H1 (cell line): ENCODE data around the gene ADAM23. TPM values are rescaled to one million over a fixed set of nuclear protein-coding genes. Genes with fewer than 3 reads are reported as not detected.

Source experiments
- CTCF ChIA-PET: fragments of 300-600 bp; sonication (Branson Sonifier 250); formaldehyde crosslinking; loops from one replicate; lab custom pipeline; 2021; ENCODE audit not compliant: partially characterized antibody; lab: Charles Lee
- POLR2A ChIA-PET: fragments of 300-600 bp; sonication (Branson Sonifier 250); formaldehyde crosslinking; loops from one replicate; lab custom pipeline; 2021; ENCODE audit warnings: inconsistent platforms; ENCODE audit not compliant: partially characterized antibody; lab: Charles Lee
- DNase-seq, 2 experiments: peaks; one replicate each; pipeline versions ENCODE4 v3.0.0 to v3.0.0-alpha.2; 2010 to 2022; ENCODE audit warnings: low spot score in 2 of 2, low read depth in 1 of 2, mixed read lengths in 1 of 2
- FAIRE-seq: peaks from 2 replicates; lab custom pipeline; 2011; peaks lifted over from hg19 to GRCh38; lab: Jason Lieb, UNC
- H2AFZ ChIP-seq: 2 replicates; pipeline ENCODE4 v1.8.1; 2012; ENCODE audit warnings: low read length, inconsistent platforms
- H2AK5ac ChIP-seq: 2 replicates; pipeline ENCODE4 v1.6.1; 2013; ENCODE audit warnings: low read depth, low read length
- H2BK120ac ChIP-seq: replicated peaks from 2 replicates; pipeline ENCODE3; 2013; ENCODE audit warnings: low read depth, low read length, inconsistent platforms
- H2BK12ac ChIP-seq: 2 replicates; pipeline ENCODE4 v1.6.1; 2013; ENCODE audit warnings: low read depth, low read length
- H2BK15ac ChIP-seq: 2 replicates; pipeline ENCODE4 v1.6.1; 2013; ENCODE audit warnings: low read length
- H2BK20ac ChIP-seq: 2 replicates; pipeline ENCODE4 v1.6.1; 2013; ENCODE audit warnings: low read length
- H2BK5ac ChIP-seq: 2 replicates; pipeline ENCODE4 v1.6.1; 2013; ENCODE audit warnings: low read depth, low read length
- H3K14ac ChIP-seq: 2 replicates; pipeline ENCODE4 v1.6.1; 2013; ENCODE audit warnings: inconsistent platforms; ENCODE audit not compliant: insufficient read length
- H3K18ac ChIP-seq: 2 replicates; pipeline ENCODE4 v1.6.1; 2013; ENCODE audit warnings: low read length; ENCODE audit errors: extremely low read depth
- H3K23ac ChIP-seq: 2 replicates; pipeline ENCODE4 v1.6.1; 2013; ENCODE audit warnings: inconsistent platforms; ENCODE audit not compliant: insufficient read length
- H3K23me2 ChIP-seq: 2 replicates; pipeline ENCODE4 v1.6.1; 2013; ENCODE audit warnings: low read depth, low read length
- H3K27ac ChIP-seq: 2 replicates; pipeline ENCODE4 v1.6.1; 2011; ENCODE audit warnings: low read depth, low read length, inconsistent platforms
- H3K27me3 ChIP-seq, 4 experiments: replicated peaks in 1 of 4; 1 replicate in 1 of 4; 2 replicates in 3 of 4; pipeline versions ENCODE4 v1.6.1 to v1.8.1; 2011 to 2013; ENCODE audit warnings: low read length in 3 of 4, mild to moderate bottlenecking in 3 of 4, inconsistent platforms in 2 of 4, mixed read lengths in 2 of 4, moderate library complexity in 1 of 4; ENCODE audit not compliant: control insufficient read depth in 3 of 4, insufficient read depth in 3 of 4; ENCODE audit errors: extremely low read depth in 1 of 4
- H3K36me3 ChIP-seq, 4 experiments: 2 replicates each; pipeline versions ENCODE4 v1.6.1 to v1.8.1; 2011 to 2013; ENCODE audit warnings: mild to moderate bottlenecking in 4 of 4, low read length in 3 of 4, moderate library complexity in 2 of 4, control low read depth in 1 of 4, inconsistent platforms in 1 of 4; ENCODE audit not compliant: insufficient read depth in 4 of 4, control insufficient read depth in 2 of 4
- H3K4ac ChIP-seq: replicated peaks from 2 replicates; pipeline ENCODE3; 2013; ENCODE audit warnings: low read length, low read depth, mixed read lengths, inconsistent platforms; ENCODE audit not compliant: insufficient read length
- H3K4me1 ChIP-seq, 4 experiments: replicated peaks in 1 of 4; 1 replicate in 1 of 4; 2 replicates in 3 of 4; pipeline versions ENCODE4 v1.6.1 to v1.8.1; 2011 to 2013; ENCODE audit warnings: low read length in 3 of 4, inconsistent platforms in 2 of 4, mixed read lengths in 1 of 4; ENCODE audit not compliant: insufficient read depth in 4 of 4, control insufficient read depth in 3 of 4
- H3K4me2 ChIP-seq, 2 experiments: 2 replicates each; pipeline versions ENCODE4 v1.6.1 to v1.8.1; 2011 to 2013; ENCODE audit warnings: low read depth in 2 of 2, low read length in 2 of 2, control low read depth in 1 of 2, inconsistent platforms in 1 of 2, mild to moderate bottlenecking in 1 of 2; ENCODE audit not compliant: insufficient read depth in 1 of 2
- H3K4me3 ChIP-seq, 4 experiments: fragments of 200-600, 300-600 bp in 1 of 4; sonication (generic), shearing (Covaris generic), sonication (Bioruptor Twin) in 1 of 4; 2 replicates each; pipeline versions ENCODE4 v1.5.1 to v1.8.1; 2011 to 2016; ENCODE audit warnings: low read length in 4 of 4, low read depth in 3 of 4, control low read depth in 2 of 4, inconsistent platforms in 2 of 4, mild to moderate bottlenecking in 2 of 4, mixed read lengths in 1 of 4, moderate library complexity in 1 of 4; ENCODE audit not compliant: insufficient read depth in 2 of 4; ENCODE audit errors: extremely low read depth in 1 of 4
- H3K56ac ChIP-seq: replicated peaks from 2 replicates; pipeline ENCODE3; 2013; ENCODE audit warnings: low read depth, mild to moderate bottlenecking, mixed read lengths, low read length, inconsistent platforms; ENCODE audit not compliant: insufficient read length
- H3K79me1 ChIP-seq: 2 replicates; pipeline ENCODE4 v1.6.1; 2013; ENCODE audit warnings: low read depth, low read length, control low read depth
- H3K79me2 ChIP-seq, 2 experiments: 2 replicates each; pipeline versions ENCODE4 v1.6.1 to v1.8.1; 2012 to 2013; ENCODE audit warnings: low read length in 2 of 2, mild to moderate bottlenecking in 2 of 2, inconsistent platforms in 1 of 2; ENCODE audit not compliant: insufficient read depth in 2 of 2, control insufficient read depth in 1 of 2
- H3K9ac ChIP-seq, 4 experiments: replicated peaks in 1 of 4; 1 replicate in 1 of 4; 2 replicates in 3 of 4; pipeline versions ENCODE4 v1.6.1 to v1.8.1; 2011 to 2013; ENCODE audit warnings: low read depth in 3 of 4, low read length in 3 of 4, control low read depth in 2 of 4, mild to moderate bottlenecking in 2 of 4, moderate library complexity in 2 of 4, inconsistent platforms in 1 of 4; ENCODE audit errors: extremely low read depth in 1 of 4
- H3K9me3 ChIP-seq, 2 experiments: 2 replicates each; pipeline versions ENCODE4 v1.6.1 to v1.8.1; 2012 to 2013; ENCODE audit warnings: mild to moderate bottlenecking in 2 of 2, moderate library complexity in 2 of 2, control low read depth in 1 of 2, inconsistent platforms in 1 of 2, low read depth in 1 of 2, low read length in 1 of 2, mixed read lengths in 1 of 2; ENCODE audit not compliant: insufficient read depth in 2 of 2
- H4K20me1 ChIP-seq, 2 experiments: replicated peaks in 1 of 2; 2 replicates each; pipeline versions ENCODE3 to v1.8.1; 2011 to 2013; ENCODE audit warnings: inconsistent platforms in 2 of 2, low read length in 2 of 2, mild to moderate bottlenecking in 1 of 2; ENCODE audit not compliant: insufficient read depth in 2 of 2, control insufficient read depth in 1 of 2
- H4K5ac ChIP-seq: 2 replicates; pipeline ENCODE4 v1.6.1; 2013; ENCODE audit warnings: low read length, low read depth, mixed read lengths, inconsistent platforms; ENCODE audit not compliant: insufficient read length
- H4K8ac ChIP-seq: 2 replicates; pipeline ENCODE4 v1.8.0; 2013; ENCODE audit warnings: mild to moderate bottlenecking, moderate library complexity, low read length, inconsistent platforms; ENCODE audit not compliant: insufficient read depth; ENCODE audit errors: extremely low read depth
- H4K91ac ChIP-seq: replicated peaks from 2 replicates; pipeline ENCODE3; 2013; ENCODE audit warnings: low read length, mixed read lengths, inconsistent platforms; ENCODE audit not compliant: insufficient read length
- CBX8 ChIP-seq: fragments of 300-800, 300-1000 bp; sonication (generic); IDR thresholded peaks from 2 replicates; pipeline ENCODE4 v1.7.1; 2016; ENCODE audit warnings: low read depth, low read length, borderline replicate concordance
- CEBPB ChIP-seq: IDR thresholded peaks from 2 replicates; pipeline ENCODE4 v1.6.1; 2012; ENCODE audit warnings: low read depth, low read length
- WGBS, 2 experiments: shearing (Covaris generic) in 1 of 2; methylation state at CpG; one replicate each; pipeline versions ENCODE4 v1.1.6 to v1.1.7; 2013 to 2015; ENCODE audit warnings: low lambda C conversion rate in 2 of 2, mixed read lengths in 2 of 2, inconsistent platforms in 1 of 2, low coverage in 1 of 2, missing lambda C conversion rate in 1 of 2; ENCODE audit not compliant: insufficient replicate concordance in 2 of 2, insufficient coverage in 1 of 2, insufficient read length in 1 of 2; ENCODE audit errors: extremely low coverage in 1 of 2, missing lambda C conversion rate in 1 of 2; 5-methylcytosine and 5-hydroxymethylcytosine counted together
- polyA plus RNA-seq, 7 experiments: library from polyadenylated mRNA; depleted of rRNA in 3 of 7; stranded (reverse) in 5 of 7; unstranded in 2 of 7; fragments of >200 nt in 5 of 7; fragments of 200-250 nt in 2 of 7; gene quantifications; 1 replicate in 5 of 7; 2 replicates in 1 of 7; 4 replicates in 1 of 7; pipeline versions ENCODE4 v1.2.1 to v1.2.3, GENCODE V29; 2011 to 2013; ENCODE audit warnings: missing spikeins in 2 of 7, mixed read lengths in 2 of 7
- total RNA-seq: library from RNA; stranded (reverse); fragmentation: NEBNext Ultra II Directional; extraction: Animal tissue kit (Norgen Biotek cat#: 25700); gene quantifications from 2 replicates; pipeline ENCODE4 v1.2.1, GENCODE V29; 2021

The ADAM23 gene
- total and polyA plus RNA-seq, 2 of the 8 experiments (the other 6 are each of a cell fraction or from before 2014, with no cell fraction given): 9.9 to 20.8 TPM

- DNase-seq (no peak), FAIRE-seq (no peak)
- Histone ChIP-seq H4K5ac (no peak overlapping the region), H3K27ac (no peak overlapping the region), H4K20me1 (no peaks in the 10 kb centered on the region), H2BK12ac (no peak overlapping the region), H3K79me2 (no peaks in the 10 kb centered on the region), H2BK120ac (no peak overlapping the region), H4K91ac (no peak overlapping the region), H3K56ac (no peak overlapping the region), H3K9ac (no peak overlapping the region), H2AFZ (no peak overlapping the region), H2BK5ac (no peak overlapping the region), H3K4ac (no peak overlapping the region), H3K14ac (no peak overlapping the region), H3K36me3 (no peaks in the 10 kb centered on the region), H3K4me3 (no peak overlapping the region), H3K4me1 (no peaks in the 10 kb centered on the region), H2BK15ac (no peak overlapping the region), H2BK20ac (no peak overlapping the region), H3K4me2 (no peak overlapping the region), H3K23me2 (no peaks in the 10 kb centered on the region), H4K8ac (no peak overlapping the region), H3K9me3 (no peaks in the 10 kb centered on the region), H3K27me3 (peaks cover 0 to 4% (median 2%) of the 10 kb centered on the region in 4 experiments; a peak in 3 of 7 replicates), H3K18ac (no peak overlapping the region), H3K79me1 (no peaks in the 10 kb centered on the region), H2AK5ac (no peak overlapping the region), H3K23ac (no peak overlapping the region)
- no peak for TF ChIP-seq CBX8
- TF ChIP-seq CEBPB: peak; percentile 28; the same call in 1 of the 2 replicates
- POLR2A ChIA-PET: no interaction called here
- CTCF ChIA-PET: interaction anchor here (0.6 kb wide), 1 partner anchor 545 kb away, joined by 3 read pairs; no protein-coding TSS in a partner anchor
- WGBS, 2 experiments: 85% methylated on average over 1 of the region's 1 CpG; no CpG with 5 or more reads in 1 of the 2 experiments
Observed at GRCh38 chr2:206647985-206648384, 204.7 kb downstream of the ADAM23 start.
